GM23248 (cell line): ENCODE measurements around the gene AP1AR. TPM values are rescaled to one million over a fixed set of nuclear protein-coding genes. Genes with fewer than 3 reads are reported as not detected.

Experiments used
- DNase-seq: peaks from one replicate; pipeline ENCODE4 v3.0.0-alpha.2; 2015
- H2AFZ ChIP-seq: fragments of 200-600 bp; sonication (generic); 2 replicates; pipeline ENCODE4 v1.6.1; 2016; ENCODE audit warnings: antibody characterized with exemption
- H3F3A ChIP-seq: fragments of 200-600 bp; sonication (generic); 2 replicates; pipeline ENCODE4 v1.6.1; 2016; ENCODE audit warnings: mild to moderate bottlenecking, antibody characterized with exemption, mixed run types; ENCODE audit not compliant: insufficient read depth
- H3K27ac ChIP-seq: fragments of 200-600 bp; sonication (generic); 2 replicates; pipeline ENCODE4 v1.5.1; 2016; ENCODE audit warnings: mild to moderate bottlenecking
- H3K27me3 ChIP-seq: fragments of 200-600 bp; sonication (generic); replicated peaks from 2 replicates; pipeline ENCODE4 v1.6.1; 2016; ENCODE audit warnings: mild to moderate bottlenecking; ENCODE audit not compliant: insufficient read depth
- H3K36me3 ChIP-seq: fragments of 200-600 bp; sonication (generic); 2 replicates; pipeline ENCODE4 v1.6.1; 2016; ENCODE audit warnings: low read depth, mild to moderate bottlenecking
- H3K4me1 ChIP-seq: fragments of 200-600 bp; sonication (generic); 2 replicates; pipeline ENCODE4 v1.6.1; 2016; ENCODE audit warnings: mild to moderate bottlenecking; ENCODE audit not compliant: insufficient read depth
- H3K4me2 ChIP-seq: fragments of 200-600 bp; sonication (generic); one replicate; pipeline ENCODE4 v1.6.1; 2016; ENCODE audit warnings: mild to moderate bottlenecking; ENCODE audit not compliant: unreplicated experiment
- H3K4me3 ChIP-seq: fragments of 200-600 bp; sonication (generic); 2 replicates; pipeline ENCODE4 v1.5.1; 2016; ENCODE audit warnings: mild to moderate bottlenecking
- H3K79me2 ChIP-seq: fragments of 200-600 bp; sonication (generic); 2 replicates; pipeline ENCODE4 v1.6.1; 2016; ENCODE audit warnings: mild to moderate bottlenecking; ENCODE audit not compliant: insufficient read depth
- H3K9ac ChIP-seq: fragments of 200-600 bp; sonication (generic); 2 replicates; pipeline ENCODE4 v1.6.1; 2016; ENCODE audit warnings: mild to moderate bottlenecking
- H3K9me2 ChIP-seq: fragments of 200-600 bp; sonication (generic); 2 replicates; pipeline ENCODE4 v1.6.1; 2016; ENCODE audit warnings: mixed run types, mild to moderate bottlenecking, moderate library complexity; ENCODE audit not compliant: insufficient read depth
- H3K9me3 ChIP-seq: fragments of 200-600 bp; sonication (generic); one replicate; pipeline ENCODE4 v1.6.1; 2017; ENCODE audit warnings: low read depth
- H4K20me1 ChIP-seq: fragments of 200-600 bp; sonication (generic); 2 replicates; pipeline ENCODE4 v1.6.0; 2016; ENCODE audit not compliant: insufficient read depth
- EZH2 ChIP-seq: fragments of 200-600 bp; sonication (generic); IDR thresholded peaks from 2 replicates; pipeline ENCODE4 v1.6.1; 2018; ENCODE audit warnings: antibody characterized with exemption, mild to moderate bottlenecking; ENCODE audit not compliant: insufficient read depth, poor library complexity, severe bottlenecking
- EZH2phosphoT487 ChIP-seq: fragments of 200-600 bp; sonication (generic); IDR thresholded peaks from 2 replicates; pipeline ENCODE4 v1.6.1; 2018; ENCODE audit warnings: antibody characterized with exemption, moderate library complexity, mild to moderate bottlenecking, low read depth; ENCODE audit not compliant: insufficient read depth
- WGBS, 2 experiments: methylation state at CpG; one replicate each; pipeline ENCODE4 v1.1.6; 2015 to 2017; ENCODE audit warnings: low lambda C conversion rate in 2 of 2, low coverage in 1 of 2; ENCODE audit errors: missing lambda C conversion rate in 2 of 2; 5-methylcytosine and 5-hydroxymethylcytosine counted together
- in situ Hi-C: fragments of 300-500 bp; cut with MboI; formaldehyde crosslinking; loops from 2 replicates; pipeline ENCODE4 v1.15.0; 2020
- polyA plus RNA-seq: library from polyadenylated mRNA; unstranded; fragments of >200 nt; fragmentation: Nextera tagmentation; extraction: Ambion mirVana; gene quantifications from 2 replicates; pipeline ENCODE4 v1.2.1, GENCODE V29; 2016
- total RNA-seq: library from RNA; depleted of rRNA; stranded (reverse); fragments of >200 nt; shearing (Covaris generic); gene quantifications from 2 replicates; pipeline ENCODE4 v1.2.3, GENCODE V29; 2014

Gene AP1AR
- total and polyA plus RNA-seq, 2 experiments from 2014 or later: 20.4 to 21.3 TPM

- H3K79me2 ChIP-seq: peaks cover 90% of the 10 kb centered on the region
- in situ Hi-C loops: no loop called here
Observed at GRCh38 chr4:112247021-112247420, 15.4 kb downstream of the AP1AR start.

GRCh38 chr4:112251019-112251643 is 19.5 kb downstream of the AP1AR start:
- H3K9me2 ChIP-seq: no peaks in the 10 kb centered on the region
- no peaks in the 10 kb centered on the region for H3K27me3 ChIP-seq
- peaks cover 55% of the 10 kb centered on the region for H3K79me2 ChIP-seq
- no peak overlapping the region for H2AFZ ChIP-seq
- no peaks in the 10 kb centered on the region for H4K20me1 ChIP-seq
- H3K4me1 ChIP-seq: peaks cover 6% of the 10 kb centered on the region; the same call in 1 of the 2 replicates
- peak; percentile 39 for DNase-seq
- H3K4me2 ChIP-seq: no peak overlapping the region
- TF ChIP-seq EZH2phosphoT487: no peak
- no peak for TF ChIP-seq EZH2
- H3K9me3 ChIP-seq: no peaks in the 10 kb centered on the region
- WGBS, 2 experiments: 78 to 80% methylated on average over 3 of the region's 3 CpGs
- in situ Hi-C loops: no loop called here
- H3K4me3 ChIP-seq: no peak overlapping the region
- H3K36me3 ChIP-seq: peaks cover 4% of the 10 kb centered on the region; the same call in 1 of the 2 replicates
- no peak overlapping the region for H3K27ac ChIP-seq
- no peak overlapping the region for H3K9ac ChIP-seq
- H3F3A ChIP-seq: no peaks in the 10 kb centered on the region

More at GRCh38 chr4:112247021-112247420, 15.4 kb downstream of the AP1AR start:
- Histone ChIP-seq H3K27me3 (no peaks in the 10 kb centered on the region), H3K4me2 (no peak overlapping the region), H2AFZ (no peak overlapping the region), H3K9me3 (no peaks in the 10 kb centered on the region), H3F3A (no peaks in the 10 kb centered on the region), H3K4me1 (peaks cover 6% of the 10 kb centered on the region; the same call in 1 of the 2 replicates), H3K36me3 (no peaks in the 10 kb centered on the region), H3K9me2 (no peaks in the 10 kb centered on the region; the same call in none of the 2 replicates), H4K20me1 (no peaks in the 10 kb centered on the region), H3K4me3 (no peak overlapping the region), H3K9ac (no peak overlapping the region), H3K27ac (no peak overlapping the region)
- no peak for TF ChIP-seq EZH2phosphoT487
- no peak for TF ChIP-seq EZH2
- WGBS, 2 experiments: 80 to 82% methylated on average over 3 of the region's 3 CpGs
- no peak for DNase-seq

GRCh38 chr4:112252234-112252633 is 20.6 kb downstream of the AP1AR start:
- no peak overlapping the region for H3K9ac ChIP-seq
- H3K4me2 ChIP-seq: no peak overlapping the region
- no peak overlapping the region for H2AFZ ChIP-seq
- H3K36me3 ChIP-seq: peaks cover 4% of the 10 kb centered on the region; the same call in 1 of the 2 replicates
- no peaks in the 10 kb centered on the region for H3K27me3 ChIP-seq
- H3F3A ChIP-seq: no peaks in the 10 kb centered on the region
- in situ Hi-C loops: no loop called here
- peaks cover 6% of the 10 kb centered on the region; the same call in 1 of the 2 replicates for H3K4me1 ChIP-seq
- H3K9me2 ChIP-seq: no peaks in the 10 kb centered on the region
- no peaks in the 10 kb centered on the region for H4K20me1 ChIP-seq
- no peak overlapping the region for H3K27ac ChIP-seq
- no peak for TF ChIP-seq EZH2
- peaks cover 44% of the 10 kb centered on the region for H3K79me2 ChIP-seq
- H3K4me3 ChIP-seq: no peak overlapping the region
- WGBS, 2 experiments: 96 to 100% methylated on average over 1 of the region's 1 CpG
- H3K9me3 ChIP-seq: no peaks in the 10 kb centered on the region
- no peak for DNase-seq

GRCh38 chr4:112253382-112254000 is 21.9 kb downstream of the AP1AR start:
- H3K27ac ChIP-seq: no peak overlapping the region
- in situ Hi-C loops: no loop called here
- no peaks in the 10 kb centered on the region for H3K9me3 ChIP-seq
- no peak overlapping the region for H3K4me2 ChIP-seq
- peaks cover 31% of the 10 kb centered on the region for H3K79me2 ChIP-seq
- no peak for TF ChIP-seq EZH2
- no peak for DNase-seq
- H3F3A ChIP-seq: no peaks in the 10 kb centered on the region
- H3K36me3 ChIP-seq: peaks cover 4% of the 10 kb centered on the region; the same call in 1 of the 2 replicates
- peaks cover 6% of the 10 kb centered on the region; the same call in 1 of the 2 replicates for H3K4me1 ChIP-seq
- H4K20me1 ChIP-seq: no peaks in the 10 kb centered on the region
- no peaks in the 10 kb centered on the region for H3K27me3 ChIP-seq
- no peak overlapping the region for H2AFZ ChIP-seq
- H3K9me2 ChIP-seq: no peaks in the 10 kb centered on the region
- no peak overlapping the region for H3K9ac ChIP-seq
- 73 to 83% methylated on average over 2 of the region's 2 CpGs for WGBS, 2 experiments
- no peak overlapping the region for H3K4me3 ChIP-seq
